Activated CD4-positive, alpha-beta T cell treated with anti-CD3 and anti-CD28 coated beads, Interleukin-2, amount 50 U/mL, for 24 hours (primary cell): ENCODE data around the gene SERTAD3.
A peak's percentile ranks its signal among the peaks of the same experiment; 100 is the strongest.
"Not testable (repeated sequence)": the region's sequence is repeated elsewhere in the genome, so short reads cannot be mapped to it uniquely, and the experiment has no call there.

ENCODE experiments used
- DNase-seq, 2 donors: peaks; one replicate each; pipeline ENCODE4 v3.0.0-alpha.2; 2020; ENCODE audit warnings: low read depth in 1 of 2, low spot score in 1 of 2

The SERTAD3 gene

DNA sequence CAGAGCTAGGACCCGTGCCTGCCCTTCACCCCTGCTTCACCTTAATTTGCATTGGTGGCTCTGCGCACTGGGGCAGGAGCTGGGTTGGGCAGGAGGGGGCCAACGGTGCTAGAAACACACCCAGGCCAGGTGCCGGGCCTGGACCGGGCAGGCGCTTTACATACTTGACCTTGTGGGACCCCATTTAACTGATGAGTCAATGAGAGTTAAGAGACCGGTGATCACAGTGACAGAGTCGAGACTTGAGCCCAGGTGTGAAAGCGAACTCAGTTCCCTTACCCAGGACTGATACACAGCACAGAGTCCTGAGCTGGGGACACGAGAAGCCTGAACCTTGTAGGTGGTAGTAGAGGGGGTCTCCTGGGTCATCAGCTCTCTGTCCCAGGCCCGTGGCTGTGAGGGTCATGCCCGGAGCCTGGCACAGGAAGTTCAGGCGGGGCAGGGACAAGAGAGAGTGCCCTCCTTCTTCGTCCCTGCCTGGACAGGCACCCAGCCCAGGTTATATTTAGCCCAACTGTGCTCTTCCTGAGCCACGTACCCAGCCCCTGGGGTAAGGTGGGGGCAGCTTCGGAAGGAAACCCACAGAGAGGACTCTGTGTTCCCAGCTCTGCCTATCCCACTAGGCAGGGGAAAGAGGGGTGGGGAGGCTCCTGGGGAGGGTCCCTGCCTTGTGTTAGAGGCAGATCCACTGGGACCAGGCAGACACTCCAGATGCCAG lies 32.9 kb downstream of the SERTAD3 start:
- DNase-seq, result no peak

GRCh38 chr19:40410030-40410389 lies 34.1 kb downstream of the SERTAD3 start:
- DNase-seq, result no peak

- DNase-seq, result not testable (repeated sequence)
Observed at GRCh38 chr19:40408598-40408925, 35.6 kb downstream of the SERTAD3 start.

DNA sequence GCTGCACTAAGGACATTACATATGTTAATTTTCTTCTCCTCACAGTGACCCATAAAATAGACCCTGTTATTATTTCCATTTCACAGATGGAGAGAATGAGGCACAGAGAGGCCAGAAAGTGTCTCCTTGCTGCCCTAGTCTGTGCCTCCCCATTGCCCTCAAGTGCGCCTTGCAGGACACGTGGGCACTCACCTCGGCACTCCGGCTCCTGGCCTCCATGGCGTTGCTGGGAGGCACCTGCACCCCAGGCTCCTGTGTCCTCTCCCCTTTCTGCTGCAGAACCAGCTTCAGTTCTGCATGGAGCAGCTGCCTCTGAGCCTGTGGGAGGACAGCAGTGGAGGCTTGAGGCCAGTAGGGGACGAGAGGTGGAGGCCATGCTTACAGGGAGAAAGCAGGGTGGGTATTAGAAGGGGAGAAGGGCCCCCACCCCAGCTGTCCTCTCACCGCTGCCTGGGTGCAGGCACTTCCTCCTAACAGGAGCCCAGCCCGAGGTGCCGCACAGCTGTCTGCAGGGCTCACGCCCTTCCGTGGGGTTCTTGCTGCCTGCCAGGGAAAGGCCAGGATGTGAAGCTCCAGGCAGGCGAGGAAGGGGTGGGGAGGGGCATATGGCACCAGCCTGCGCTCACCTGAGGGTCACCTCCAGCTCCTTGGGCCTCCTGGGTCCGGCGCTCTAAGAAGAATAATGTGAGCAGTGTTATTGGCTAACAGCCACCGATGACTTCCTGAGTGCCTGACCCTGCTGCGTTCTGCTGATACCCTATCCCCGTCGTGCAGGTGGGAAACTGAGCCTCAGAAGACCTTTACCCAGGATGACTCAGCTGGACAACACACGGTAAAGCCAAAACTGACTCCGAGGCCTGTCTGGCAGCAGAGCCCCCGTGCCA lies 36.2 kb downstream of the SERTAD3 start:
- DNase-seq, result no peak

- DNase-seq, result peak; percentile 49 to 64
Observed at GRCh38 chr19:40403262-40403984, 40.7 kb downstream of the SERTAD3 start.

- no peak for DNase-seq
Observed at GRCh38 chr19:40400559-40400958, 43.6 kb downstream of the SERTAD3 start.

GRCh38 chr19:40398417-40399131 lies 45.6 kb downstream of the SERTAD3 start:
- peak; percentile 23 to 58 for DNase-seq

DNA sequence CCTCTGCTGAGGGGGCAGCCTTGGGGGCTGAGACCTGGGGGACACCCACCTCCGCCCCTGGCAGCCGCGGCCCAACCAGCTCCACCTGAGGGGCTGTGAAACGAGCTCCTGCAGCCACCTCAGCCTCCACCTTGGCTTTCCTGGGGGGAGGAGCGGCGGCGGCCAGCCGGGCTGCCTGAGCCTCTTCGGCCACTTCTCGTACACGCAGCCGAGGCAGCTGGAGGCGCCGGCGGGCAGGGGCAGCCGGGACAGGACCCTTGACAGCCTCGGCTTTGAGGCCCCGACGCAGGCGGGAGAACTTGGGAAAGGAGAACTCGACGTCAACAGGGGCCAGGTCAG lies 46.6 kb downstream of the SERTAD3 start:
- DNase-seq, result no peak

DNA sequence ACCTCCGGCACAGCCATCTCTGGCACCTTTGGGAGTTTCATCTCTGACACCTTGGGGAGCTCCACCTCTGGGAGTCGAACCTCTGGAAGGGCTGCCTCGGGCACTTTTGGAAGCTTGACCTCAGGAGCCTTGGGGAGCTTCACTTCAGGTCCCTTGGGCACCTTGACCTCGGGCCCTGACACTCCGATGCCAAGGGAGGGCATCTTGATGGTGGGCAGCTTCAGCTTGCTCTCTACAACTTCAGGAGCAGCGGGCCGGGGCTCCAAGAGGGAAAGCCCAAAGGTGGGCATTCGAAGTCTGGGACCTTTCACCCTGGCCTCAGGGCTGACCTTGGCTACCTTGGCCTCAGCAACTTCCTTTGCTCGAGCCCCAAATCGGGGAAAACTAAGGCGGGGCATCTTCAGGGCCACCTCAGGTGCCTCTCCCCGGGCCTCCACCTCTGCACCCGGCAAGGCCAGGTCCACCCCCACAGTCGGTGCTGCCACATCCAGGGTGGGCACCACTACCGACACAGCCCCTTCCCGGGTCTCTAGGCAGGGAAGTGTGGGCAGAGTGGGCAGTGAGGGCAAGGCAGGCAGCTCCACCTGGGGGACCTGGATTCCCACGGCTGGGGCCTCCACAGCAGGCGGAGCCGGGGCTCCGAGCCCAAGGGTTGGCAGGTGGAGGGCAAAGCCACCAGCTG lies 47.1 kb downstream of the SERTAD3 start:
- DNase-seq, result no peak

DNA sequence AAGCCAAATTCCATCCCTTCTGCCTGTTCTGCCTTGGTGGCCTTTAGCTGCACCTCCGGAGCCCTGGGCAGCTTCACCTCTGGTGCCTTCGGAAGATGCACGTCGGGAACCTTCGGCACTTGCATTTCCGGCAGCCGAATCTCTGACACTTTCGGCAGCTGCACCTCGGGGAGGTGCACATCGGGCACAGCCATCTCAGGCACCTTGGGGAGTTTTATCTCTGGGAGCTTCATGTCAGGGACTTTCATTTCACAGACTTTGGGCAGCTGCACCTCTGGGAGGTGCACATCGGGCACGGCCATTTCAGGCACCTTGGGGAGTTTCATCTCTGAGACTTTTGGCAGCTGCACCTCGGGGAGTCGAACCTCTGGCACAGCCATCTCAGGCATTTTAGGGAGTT lies 48.2 kb downstream of the SERTAD3 start:
- DNase-seq, result no peak

GRCh38 chr19:40394816-40395210 lies 49.3 kb downstream of the SERTAD3 start:
- no peak for DNase-seq

- no peak for DNase-seq
Observed at GRCh38 chr19:40393894-40394815, 50.0 kb downstream of the SERTAD3 start.

DNA sequence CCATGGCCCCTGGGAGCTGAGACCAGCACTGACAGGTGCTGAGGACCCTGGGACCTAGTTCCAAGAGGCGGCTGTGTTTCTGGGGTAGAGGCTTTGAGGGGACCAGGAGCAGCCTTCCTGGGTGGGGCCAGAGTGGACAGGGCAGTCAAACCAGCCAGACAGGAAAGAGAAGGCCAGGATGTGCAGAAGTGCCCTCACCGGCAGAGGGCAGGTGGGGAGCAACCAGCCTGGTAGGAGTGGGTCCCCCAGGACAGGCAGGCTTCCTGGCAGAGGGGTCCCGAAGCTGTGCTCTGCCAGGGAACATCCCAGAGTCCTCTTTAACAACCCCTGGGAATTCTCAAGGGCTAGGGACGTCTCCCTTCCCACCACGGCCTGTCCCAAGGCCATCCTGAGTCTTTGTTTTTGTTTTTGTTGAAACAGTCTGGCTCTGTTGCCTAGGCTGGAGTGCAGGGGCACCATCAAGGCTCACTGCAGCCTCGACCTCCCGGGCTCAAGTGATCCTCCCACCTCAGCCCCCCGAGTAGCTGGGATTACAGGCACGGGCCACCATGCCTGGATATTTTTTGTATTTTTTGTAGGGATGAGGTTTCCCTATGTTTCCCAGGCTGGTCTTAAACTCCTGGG lies 51.1 kb downstream of the SERTAD3 start:
- no peak for DNase-seq

- DNase-seq, result no peak
Observed at GRCh38 chr19:40392123-40392522, 52.0 kb downstream of the SERTAD3 start.
